ENCODE data around the gene BCL2L15. TPM values are rescaled to one million over a fixed set of nuclear protein-coding genes. Genes with fewer than 3 reads are reported as not detected.

Gene BCL2L15
- total RNA-seq, 2 experiments from 2014 or later = 1.2 to 1.5 TPM

- intact Hi-C loops (cut with DNase I, micrococcal nuclease) = no loop called here
- H3K27me3 Mint-ChIP-seq = no peaks in the 10 kb centered on the region
- no peak overlapping the region for H3K27ac Mint-ChIP-seq
- POLR2A ChIA-PET = interaction anchor here (0.7 to 2.0 kb wide), 2 partner anchors 11 to 43 kb away, joined by 3 to 6 read pairs; no protein-coding TSS in a partner anchor
- H3K4me1 Mint-ChIP-seq (ENCODE audit: low read depth) = peaks cover 55% of the 10 kb centered on the region
- peaks cover 65% of the 10 kb centered on the region for H3K36me3 Mint-ChIP-seq (ENCODE audit: low read depth)
- H3K27ac ChIP-seq (ENCODE audit: low read depth in 1 of 2, low read length in 2 of 2) = no peak overlapping the region
- no peak overlapping the region for H3K4me3 ChIP-seq (ENCODE audit: low read length)
- CTCF ChIA-PET = interaction anchor here (1.2 kb wide), 1 partner anchor 8 kb away, joined by 4 read pairs; no protein-coding TSS in a partner anchor
- H3K27me3 ChIP-seq (ENCODE audit: control insufficient read depth in 1 of 2, insufficient read depth in 2 of 2, low read length in 2 of 2) = no peaks in the 10 kb centered on the region
- TF ChIP-seq CTCF (IDR thresholded peaks at IDR 0.05) = no peak
- H3K4me3 Mint-ChIP-seq = no peak overlapping the region
- no peaks in the 10 kb centered on the region for H3K9me3 Mint-ChIP-seq
- H3K9me3 ChIP-seq (ENCODE audit: control insufficient read depth in 1 of 2, insufficient read depth in 1 of 2, low read length in 2 of 2) = no peaks in the 10 kb centered on the region
- no peak for ATAC-seq (ENCODE audit: poor library complexity)
- peaks cover 10% of the 10 kb centered on the region for H3K4me1 ChIP-seq (ENCODE audit: insufficient read depth, low read length)
- H3K36me3 ChIP-seq (ENCODE audit: insufficient read depth, low read length) = peaks cover 47% of the 10 kb centered on the region
- no peak for DNase-seq
Measured at GRCh38 chr1:113860891-113861290, 26.5 kb downstream of the BCL2L15 start.

GRCh38 chr1:113859478-113860175 is 27.8 kb downstream of the BCL2L15 start:
- peak in 2 of 14 experiments; percentile 32 to 53 for DNase-seq

GRCh38 chr1:113858982-113859381 is 28.4 kb downstream of the BCL2L15 start:
- H3K4me1 Mint-ChIP-seq (ENCODE audit: low read depth) = peaks cover 44% of the 10 kb centered on the region
- H3K27me3 ChIP-seq (ENCODE audit: control insufficient read depth in 1 of 2, insufficient read depth in 2 of 2, low read length in 2 of 2) = no peaks in the 10 kb centered on the region
- no peaks in the 10 kb centered on the region for H3K9me3 ChIP-seq (ENCODE audit: control insufficient read depth in 1 of 2, insufficient read depth in 1 of 2, low read length in 2 of 2)
- H3K27ac Mint-ChIP-seq = no peak overlapping the region
- H3K36me3 ChIP-seq (ENCODE audit: insufficient read depth, low read length) = peaks cover 54% of the 10 kb centered on the region
- H3K9me3 Mint-ChIP-seq = no peaks in the 10 kb centered on the region
- no peak for TF ChIP-seq CTCF (IDR thresholded peaks at IDR 0.05)
- no peak for ATAC-seq (ENCODE audit: poor library complexity)
- H3K4me3 Mint-ChIP-seq = no peak overlapping the region
- ChIA-PET CTCF (interaction anchor here (1.1 to 1.3 kb wide), 3 partner anchors 45 to 786 kb away, joined by 3 to 5 read pairs (median 3); partner anchors contain the start of genes HIPK1 and LRIG2), POLR2A (interaction anchor here (1.8 kb wide), 1 partner anchor 11 kb away, joined by 8 read pairs; no protein-coding TSS in a partner anchor)
- intact Hi-C loops (cut with DNase I, micrococcal nuclease) = no loop called here
- no peak for DNase-seq
- no peaks in the 10 kb centered on the region for H3K27me3 Mint-ChIP-seq
- H3K27ac ChIP-seq (ENCODE audit: low read depth in 1 of 2, low read length in 2 of 2) = no peak overlapping the region
- H3K4me1 ChIP-seq (ENCODE audit: insufficient read depth, low read length) = peaks cover 10% of the 10 kb centered on the region
- H3K4me3 ChIP-seq (ENCODE audit: low read length) = no peak overlapping the region
- peaks cover 66% of the 10 kb centered on the region for H3K36me3 Mint-ChIP-seq (ENCODE audit: low read depth)

More at GRCh38 chr1:113859478-113860175, 27.8 kb downstream of the BCL2L15 start:
- no peak for TF ChIP-seq CTCF (IDR thresholded peaks at IDR 0.05)
- H3K4me3 Mint-ChIP-seq = no peak overlapping the region
- no peaks in the 10 kb centered on the region for H3K9me3 ChIP-seq (ENCODE audit: control insufficient read depth in 1 of 2, insufficient read depth in 1 of 2, low read length in 2 of 2)
- no peak overlapping the region for H3K27ac Mint-ChIP-seq
- H3K27me3 Mint-ChIP-seq = no peaks in the 10 kb centered on the region
- H3K36me3 ChIP-seq (ENCODE audit: insufficient read depth, low read length) = peaks cover 51% of the 10 kb centered on the region
- H3K9me3 Mint-ChIP-seq = no peaks in the 10 kb centered on the region
- H3K4me1 Mint-ChIP-seq (ENCODE audit: low read depth) = peaks cover 44% of the 10 kb centered on the region
- ChIA-PET CTCF (interaction anchor here (1.1 to 1.3 kb wide), 4 partner anchors 9 to 787 kb away, joined by 3 to 5 read pairs (median 4); partner anchors contain the start of genes HIPK1 and LRIG2), POLR2A (interaction anchor here (1.1 to 2.0 kb wide), 4 partner anchors 9 to 44 kb away, joined by 3 to 8 read pairs (median 4); no protein-coding TSS in a partner anchor)
- intact Hi-C loops (cut with DNase I, micrococcal nuclease) = no loop called here
- H3K36me3 Mint-ChIP-seq (ENCODE audit: low read depth) = peaks cover 63% of the 10 kb centered on the region
- ATAC-seq (ENCODE audit: poor library complexity) = no peak
- no peak overlapping the region for H3K4me3 ChIP-seq (ENCODE audit: low read length)
- H3K27me3 ChIP-seq (ENCODE audit: control insufficient read depth in 1 of 2, insufficient read depth in 2 of 2, low read length in 2 of 2) = no peaks in the 10 kb centered on the region
- H3K4me1 ChIP-seq (ENCODE audit: insufficient read depth, low read length) = peaks cover 10% of the 10 kb centered on the region
- H3K27ac ChIP-seq (ENCODE audit: low read depth in 1 of 2, low read length in 2 of 2) = no peak overlapping the region
